ENCODE data around the gene SAPCD1.

DNA sequence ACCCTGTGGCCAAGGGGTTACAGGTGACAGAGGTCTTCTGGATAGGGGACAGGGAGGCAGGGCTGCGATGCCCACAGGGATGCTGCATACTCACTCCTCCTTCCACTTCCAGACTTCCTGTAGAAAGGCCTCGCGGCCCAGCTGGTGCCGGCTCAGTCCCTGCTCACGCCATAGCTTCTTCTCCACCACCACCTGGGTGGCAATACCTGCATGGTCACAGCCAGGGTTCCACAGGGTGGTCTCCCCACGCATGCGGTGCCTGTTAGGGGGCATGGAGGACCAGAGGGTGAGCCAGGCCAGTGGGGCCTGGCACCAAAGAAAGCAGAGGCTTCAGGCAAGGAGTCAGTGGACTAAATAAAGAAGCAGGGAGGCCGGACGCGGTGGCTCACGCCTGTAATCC is 23.0 kb downstream of the SAPCD1 start:
- no peak for TF ChIP-seq CTCF (IDR thresholded peaks at IDR 0.05 in 8 of 11, conservative IDR thresholded peaks at IDR 0.05 in 3 of 11)
- TF ChIP-seq POLR2A (IDR thresholded peaks at IDR 0.05) = no peak
